NCI-H2227 (cell line): ENCODE data around the gene GBGT1.
"Not testable (repeated sequence)": the region's sequence is repeated elsewhere in the genome, so short reads cannot be mapped to it uniquely, and the experiment has no call there.

Experiments
- DNase-seq: peaks from one replicate; lab custom pipeline; 2025; ENCODE audit not compliant: unreplicated experiment; lab: John Stamatoyannopoulos, UW

GBGT1 gene

GRCh38 chr9:133163504-133164172, at the start of gene GBGT1:
Gene GBGT1, minus strand, starts transcription at chr9:133163914. Its CDS starts 1,502 bp downstream, at chr9:133162412.
- DNase-seq, result no peak

GRCh38 chr9:133210609-133211008, 46.9 kb upstream of the GBGT1 start:
- no peak for DNase-seq

- no peak for DNase-seq
Measured at GRCh38 chr9:133210202-133210532, 46.5 kb upstream of the GBGT1 start.

GRCh38 chr9:133209327-133210201, 45.9 kb upstream of the GBGT1 start:
- not testable (repeated sequence) for DNase-seq

GRCh38 chr9:133208880-133209300, 45.2 kb upstream of the GBGT1 start, which contains the start of gene OBP2B:
Gene OBP2B, minus strand, starts transcription at chr9:133209250. Its CDS starts 51 bp downstream, at chr9:133209199.
- not testable (repeated sequence) for DNase-seq

GRCh38 chr9:133208171-133208879, 44.6 kb upstream of the GBGT1 start:
- not testable (repeated sequence) for DNase-seq

GRCh38 chr9:133207540-133208170, 43.9 kb upstream of the GBGT1 start:
- DNase-seq, result no peak

GRCh38 chr9:133207021-133207531, 43.4 kb upstream of the GBGT1 start:
- DNase-seq, result no peak

- no peak for DNase-seq
Measured at GRCh38 chr9:133205996-133206931, 42.5 kb upstream of the GBGT1 start.

GRCh38 chr9:133205481-133205887, 41.8 kb upstream of the GBGT1 start:
- DNase-seq, result not testable (repeated sequence)

GRCh38 chr9:133204993-133205336, 41.3 kb upstream of the GBGT1 start:
- DNase-seq, result no peak

GRCh38 chr9:133204335-133204992, 40.8 kb upstream of the GBGT1 start:
- DNase-seq, result no peak

- DNase-seq, result no peak
Measured at GRCh38 chr9:133203506-133204075, 39.9 kb upstream of the GBGT1 start.

- DNase-seq, result no peak
Measured at GRCh38 chr9:133202688-133203453, 39.2 kb upstream of the GBGT1 start.

- no peak for DNase-seq
Measured at GRCh38 chr9:133202145-133202513, 38.4 kb upstream of the GBGT1 start.

- no peak for DNase-seq
Measured at GRCh38 chr9:133201424-133202144, 37.9 kb upstream of the GBGT1 start.

GRCh38 chr9:133200631-133201030, 36.9 kb upstream of the GBGT1 start:
- no peak for DNase-seq
